BLaER1 (cell line): ENCODE measurements around the gene FAM219B.

Experiments used
- H3K27ac ChIP-seq: shearing (Covaris generic); formaldehyde crosslinking; 2 replicates; pipeline ENCODE4 v1.8.1; 2022
- H3K27me3 ChIP-seq: shearing (Covaris generic); formaldehyde crosslinking; 2 replicates; pipeline ENCODE4 v1.8.1; 2022
- H3K36me3 ChIP-seq: shearing (Covaris generic); formaldehyde crosslinking; 2 replicates; pipeline ENCODE4 v1.8.1; 2022
- H3K4me1 ChIP-seq: shearing (Covaris generic); formaldehyde crosslinking; 2 replicates; pipeline ENCODE4 v1.8.1; 2022
- H3K4me2 ChIP-seq: shearing (Covaris generic); formaldehyde crosslinking; 2 replicates; pipeline ENCODE4 v1.8.1; 2022
- H3K4me3 ChIP-seq: shearing (Covaris generic); formaldehyde crosslinking; 2 replicates; pipeline ENCODE4 v1.8.1; 2022
- H3K9ac ChIP-seq: shearing (Covaris generic); formaldehyde crosslinking; 2 replicates; pipeline ENCODE4 v1.8.1; 2022
- H3K9me3 ChIP-seq: shearing (Covaris generic); formaldehyde crosslinking; 2 replicates; pipeline ENCODE4 v1.8.1; 2022
- H4K20me1 ChIP-seq: shearing (Covaris generic); formaldehyde crosslinking; 2 replicates; pipeline ENCODE4 v1.8.1; 2022
- Cebpa-rat ChIP-seq: shearing (Covaris generic); IDR thresholded peaks from 2 replicates; pipeline ENCODE4 v1.8.1; 2022

The FAM219B gene

GRCh38 chr15:74867466-74868038 is 39.1 kb downstream of the FAM219B start:
- peak overlapping the region; percentile 95 for H3K27ac ChIP-seq
- no peak for TF ChIP-seq Cebpa-rat
- H3K27me3 ChIP-seq = no peaks in the 10 kb centered on the region
- peaks cover 7% of the 10 kb centered on the region; the same call in 1 of the 2 replicates for H3K9me3 ChIP-seq
- H3K4me1 ChIP-seq = peaks cover 89% of the 10 kb centered on the region
- peak overlapping the region; percentile 94 for H3K4me2 ChIP-seq
- H3K9ac ChIP-seq = no peak overlapping the region
- peaks cover 36% of the 10 kb centered on the region for H3K36me3 ChIP-seq
- no peak overlapping the region for H3K4me3 ChIP-seq
- peaks cover 97% of the 10 kb centered on the region for H4K20me1 ChIP-seq

DNA sequence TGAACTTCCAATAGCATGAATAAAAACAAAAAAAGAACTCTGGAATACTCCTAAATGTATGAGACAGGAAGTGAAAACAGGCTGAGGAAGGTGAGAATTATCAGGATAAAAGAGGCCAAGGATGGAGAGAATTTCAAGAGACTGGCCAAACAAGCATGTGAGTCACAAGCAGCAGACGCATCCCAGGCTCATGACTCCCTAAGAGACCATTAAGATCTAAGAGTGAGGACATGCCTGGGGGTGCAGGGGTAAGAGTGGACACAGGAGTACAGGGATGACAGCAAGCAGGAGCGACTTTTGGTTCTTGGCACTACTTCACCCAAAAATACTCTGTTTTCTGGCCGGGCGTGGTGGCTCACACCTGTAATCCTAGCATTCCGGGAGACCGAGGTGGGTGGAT is 40.6 kb downstream of the FAM219B start:
- TF ChIP-seq Cebpa-rat = no peak
- Histone ChIP-seq H3K4me2 (peak overlapping the region; percentile 53), H3K4me1 (peaks cover 75% of the 10 kb centered on the region), H3K36me3 (peaks cover 36% of the 10 kb centered on the region), H3K9me3 (peaks cover 7% of the 10 kb centered on the region; the same call in 1 of the 2 replicates), H3K9ac (no peak overlapping the region), H3K4me3 (no peak overlapping the region), H4K20me1 (peaks cover 95% of the 10 kb centered on the region), H3K27ac (peak overlapping the region; percentile 36; the same call in 1 of the 2 replicates), H3K27me3 (no peaks in the 10 kb centered on the region)

DNA sequence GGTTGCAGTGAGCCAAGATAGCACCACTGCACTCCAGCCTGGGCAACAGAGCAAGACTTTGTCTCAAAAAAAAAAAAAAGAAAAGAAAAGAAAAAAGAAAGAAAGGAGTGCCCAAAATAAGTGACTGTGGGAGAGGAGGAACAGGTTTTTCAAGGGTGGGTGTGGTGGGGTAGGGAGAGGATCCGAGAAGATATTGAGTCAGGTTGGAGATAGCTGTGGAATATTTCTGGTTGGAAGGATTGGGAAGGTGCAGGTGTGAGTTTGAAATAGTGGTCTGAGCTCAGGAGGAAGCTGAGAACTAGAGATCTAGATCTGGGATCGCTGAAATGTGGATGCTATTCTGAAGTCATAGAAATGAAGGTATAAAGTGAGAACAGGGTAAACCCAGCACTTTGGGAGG is 41.3 kb downstream of the FAM219B start:
- Histone ChIP-seq H4K20me1 (peaks cover 95% of the 10 kb centered on the region), H3K4me1 (peaks cover 68% of the 10 kb centered on the region), H3K4me3 (no peak overlapping the region), H3K4me2 (peak overlapping the region; percentile 53; the same call in 1 of the 2 replicates), H3K9ac (no peak overlapping the region), H3K27me3 (no peaks in the 10 kb centered on the region), H3K36me3 (peaks cover 36% of the 10 kb centered on the region), H3K27ac (no peak overlapping the region), H3K9me3 (peaks cover 7% of the 10 kb centered on the region; the same call in 1 of the 2 replicates)
- TF ChIP-seq Cebpa-rat = no peak

GRCh38 chr15:74864296-74864695 is 42.4 kb downstream of the FAM219B start:
- Histone ChIP-seq H4K20me1 (peaks cover 95% of the 10 kb centered on the region), H3K4me3 (no peak overlapping the region), H3K27ac (no peak overlapping the region), H3K36me3 (peaks cover 36% of the 10 kb centered on the region), H3K4me2 (no peak overlapping the region), H3K9ac (no peak overlapping the region), H3K4me1 (peaks cover 68% of the 10 kb centered on the region), H3K9me3 (peaks cover 7% of the 10 kb centered on the region; the same call in 1 of the 2 replicates), H3K27me3 (no peaks in the 10 kb centered on the region)
- no peak for TF ChIP-seq Cebpa-rat

DNA sequence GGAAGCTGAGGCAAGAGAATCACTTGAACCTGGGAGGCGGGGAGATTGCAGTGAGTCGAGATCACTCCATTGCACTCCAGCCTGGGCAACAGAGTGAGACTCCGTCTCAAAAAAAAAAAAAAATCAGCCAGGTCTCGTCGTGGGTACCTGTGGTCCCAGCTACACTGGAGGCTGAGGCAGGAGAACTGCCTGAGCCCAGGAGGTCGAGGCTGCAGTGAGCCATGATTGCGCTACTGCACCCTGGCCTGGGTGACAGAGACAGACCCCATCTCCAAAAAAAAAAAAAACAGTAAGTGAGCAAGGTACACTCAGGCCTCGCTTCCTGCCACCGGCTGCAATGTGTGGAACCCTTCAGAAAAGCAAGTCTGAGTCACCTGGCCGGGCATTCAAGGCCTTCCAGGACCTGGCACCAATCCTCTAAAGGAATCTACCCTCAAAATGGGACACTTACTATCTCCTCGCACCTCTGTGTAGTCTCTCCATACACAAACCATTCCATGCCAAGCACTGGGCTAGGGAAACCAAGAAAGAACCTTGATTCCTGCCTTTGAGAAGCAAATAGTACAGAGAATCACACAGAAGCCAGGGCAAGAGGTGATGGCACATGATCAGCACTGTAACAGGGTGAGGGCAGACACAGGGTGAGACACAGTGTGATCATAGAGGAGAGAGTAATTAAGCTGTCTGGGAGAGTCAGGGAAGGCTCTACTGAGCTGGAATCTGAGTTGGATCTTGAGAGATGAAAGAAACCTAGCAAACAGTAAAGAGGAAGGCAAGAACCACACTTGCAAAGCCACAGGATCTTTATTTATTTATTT is 43.2 kb downstream of the FAM219B start:
- Histone ChIP-seq H3K4me2 (0 out of 2 replicates have a peak overlapping the region, but pooled peaks have one; percentile 1), H3K27me3 (no peaks in the 10 kb centered on the region), H3K36me3 (peaks cover 30% of the 10 kb centered on the region), H4K20me1 (peaks cover 95% of the 10 kb centered on the region), H3K9me3 (peaks cover 7% of the 10 kb centered on the region; the same call in 1 of the 2 replicates), H3K4me3 (no peak overlapping the region), H3K27ac (no peak overlapping the region), H3K4me1 (peaks cover 68% of the 10 kb centered on the region), H3K9ac (no peak overlapping the region)
- no peak for TF ChIP-seq Cebpa-rat

DNA sequence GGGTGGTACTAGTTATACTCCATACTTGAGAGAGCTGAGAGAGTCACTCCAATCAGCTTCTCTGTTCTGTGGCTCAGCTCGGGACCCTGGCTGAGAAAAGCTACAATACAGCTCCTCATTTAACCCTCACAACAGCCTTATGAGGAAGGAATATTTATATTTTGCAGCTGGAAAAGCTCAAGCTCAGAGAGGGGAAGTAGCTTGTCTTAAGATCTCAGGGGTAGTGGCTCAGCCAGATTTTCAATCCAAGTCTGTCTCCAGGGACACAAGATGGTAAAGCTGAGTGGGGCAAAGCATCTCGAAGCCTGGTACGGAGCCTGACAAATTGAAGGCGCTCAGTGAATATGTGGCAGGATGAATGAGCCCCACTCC is 48.3 kb downstream of the FAM219B start:
- no peaks in the 10 kb centered on the region for H3K9me3 ChIP-seq

GRCh38 chr15:74857671-74858368 is 48.8 kb downstream of the FAM219B start:
- Histone ChIP-seq H3K36me3 (peaks cover 10% of the 10 kb centered on the region), H3K9me3 (no peaks in the 10 kb centered on the region), H3K27ac (peak overlapping the region; percentile 68), H3K4me1 (peaks cover 76% of the 10 kb centered on the region), H3K27me3 (no peaks in the 10 kb centered on the region), H3K4me2 (peak overlapping the region; percentile 91), H3K9ac (peak overlapping the region; percentile 28; the same call in 1 of the 2 replicates), H4K20me1 (peaks cover 98% of the 10 kb centered on the region), H3K4me3 (no peak overlapping the region)
- no peak for TF ChIP-seq Cebpa-rat

More for the DNA sequence above, 48.3 kb downstream of the FAM219B start:
- Histone ChIP-seq H3K4me3 (no peak overlapping the region), H4K20me1 (peaks cover 98% of the 10 kb centered on the region), H3K4me2 (peak overlapping the region; percentile 91), H3K36me3 (peaks cover 5% of the 10 kb centered on the region), H3K27ac (peak overlapping the region; percentile 68), H3K27me3 (no peaks in the 10 kb centered on the region), H3K9ac (peak overlapping the region; percentile 28; the same call in 1 of the 2 replicates), H3K4me1 (peaks cover 72% of the 10 kb centered on the region)
- no peak for TF ChIP-seq Cebpa-rat

- Histone ChIP-seq H3K27ac (peak overlapping the region; percentile 68), H3K4me1 (peaks cover 79% of the 10 kb centered on the region)
- no peak for TF ChIP-seq Cebpa-rat
Measured at GRCh38 chr15:74857082-74857655, 49.5 kb downstream of the FAM219B start.

DNA sequence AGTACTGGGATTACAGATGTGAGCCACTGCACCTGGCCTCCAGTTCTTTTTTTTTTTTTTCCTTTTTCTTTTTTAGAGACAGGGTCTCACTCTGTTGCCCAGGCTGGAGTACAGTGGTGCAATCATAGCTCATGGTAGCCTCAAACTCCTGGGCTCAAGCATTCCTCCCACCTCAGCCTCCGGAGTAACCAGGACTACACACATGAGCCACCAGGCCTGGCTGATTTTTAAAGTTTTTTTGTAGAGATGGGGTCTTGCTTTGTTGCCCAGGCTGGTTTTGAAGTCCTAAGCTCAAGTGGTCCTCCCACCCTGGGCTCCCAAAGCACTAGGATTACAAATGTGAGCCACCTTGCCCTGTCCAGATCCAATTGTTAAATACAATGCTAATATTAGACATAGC is 50.1 kb downstream of the FAM219B start:
- peaks cover 92% of the 10 kb centered on the region for H4K20me1 ChIP-seq
- H3K36me3 ChIP-seq = peaks cover 23% of the 10 kb centered on the region
- no peak overlapping the region for H3K4me3 ChIP-seq
- no peaks in the 10 kb centered on the region for H3K9me3 ChIP-seq
- no peaks in the 10 kb centered on the region for H3K27me3 ChIP-seq
- H3K4me2 ChIP-seq = peak overlapping the region; percentile 91
- no peak for TF ChIP-seq Cebpa-rat
- peaks cover 79% of the 10 kb centered on the region for H3K4me1 ChIP-seq
- H3K9ac ChIP-seq = no peak overlapping the region
- H3K27ac ChIP-seq = no peak overlapping the region

More at GRCh38 chr15:74857082-74857655, 49.5 kb downstream of the FAM219B start:
- Histone ChIP-seq H3K9me3 (no peaks in the 10 kb centered on the region), H4K20me1 (peaks cover 97% of the 10 kb centered on the region), H3K4me2 (peak overlapping the region; percentile 91), H3K9ac (peak overlapping the region; percentile 28; the same call in 1 of the 2 replicates), H3K4me3 (no peak overlapping the region), H3K27me3 (no peaks in the 10 kb centered on the region), H3K36me3 (peaks cover 17% of the 10 kb centered on the region)
